HG03095 (cell line): ENCODE data around the gene ZBTB21.

Experiments used
- ATAC-seq: cut with Tn5 transposase; IDR thresholded peaks from one replicate; pipeline ENCODE4 v1.9.1; 2021; ENCODE audit warnings: moderate library complexity; ENCODE audit not compliant: unreplicated experiment

Gene ZBTB21

GRCh38 chr21:42040411-42041180 is 30.4 kb upstream of the ZBTB21 start:
- ATAC-seq = no peak

GRCh38 chr21:42039911-42040351 is 29.8 kb upstream of the ZBTB21 start:
- ATAC-seq = no peak

GRCh38 chr21:42039470-42039901 is 29.3 kb upstream of the ZBTB21 start:
- no peak for ATAC-seq

GRCh38 chr21:42038826-42039425 is 28.8 kb upstream of the ZBTB21 start:
- no peak for ATAC-seq

- no peak for ATAC-seq
Measured at GRCh38 chr21:42038393-42038792, 28.2 kb upstream of the ZBTB21 start.

- ATAC-seq = no peak
Measured at GRCh38 chr21:42037943-42038342, 27.8 kb upstream of the ZBTB21 start.

GRCh38 chr21:42037516-42037915 is 27.4 kb upstream of the ZBTB21 start:
- ATAC-seq = no peak

GRCh38 chr21:42036313-42036712 is 26.2 kb upstream of the ZBTB21 start:
- no peak for ATAC-seq

GRCh38 chr21:42032968-42033367 is 22.8 kb upstream of the ZBTB21 start:
- no peak for ATAC-seq

GRCh38 chr21:42032266-42032665 is 22.1 kb upstream of the ZBTB21 start:
- ATAC-seq = no peak

GRCh38 chr21:42031816-42032215 is 21.7 kb upstream of the ZBTB21 start:
- ATAC-seq = no peak

GRCh38 chr21:42031241-42031640 is 21.1 kb upstream of the ZBTB21 start:
- no peak for ATAC-seq

- no peak for ATAC-seq
Measured at GRCh38 chr21:42030311-42030710, 20.2 kb upstream of the ZBTB21 start.

- ATAC-seq = no peak
Measured at GRCh38 chr21:42028766-42029425, 18.7 kb upstream of the ZBTB21 start.

- ATAC-seq = no peak
Measured at GRCh38 chr21:42027822-42028765, 17.9 kb upstream of the ZBTB21 start.

GRCh38 chr21:42027085-42027821 is 17.1 kb upstream of the ZBTB21 start:
- no peak for ATAC-seq

GRCh38 chr21:42026082-42026435 is 15.9 kb upstream of the ZBTB21 start:
- no peak for ATAC-seq

GRCh38 chr21:42025376-42026081 is 15.4 kb upstream of the ZBTB21 start:
- ATAC-seq = no peak

- no peak for ATAC-seq
Measured at GRCh38 chr21:42022906-42023305, 12.7 kb upstream of the ZBTB21 start.

GRCh38 chr21:42022091-42022430 is 11.9 kb upstream of the ZBTB21 start:
- no peak for ATAC-seq
